Activated CD4-positive, alpha-beta T cell treated with anti-CD3 and anti-CD28 coated beads, Interleukin-2, Interleukin-4, amounts not matched to agents 100 ng/mL and 50 ng/mL, durations not matched to agents 16 hours and 8 hours (primary cell): ENCODE results near the gene SERPINB10.
"Not testable (repeated sequence)": the region's sequence is repeated elsewhere in the genome, so short reads cannot be mapped to it uniquely, and the experiment has no call there.

Experiments used
- DNase-seq: peaks from one replicate; pipeline ENCODE4 v3.0.0-alpha.2; 2020; ENCODE audit warnings: low spot score

The SERPINB10 gene

DNA sequence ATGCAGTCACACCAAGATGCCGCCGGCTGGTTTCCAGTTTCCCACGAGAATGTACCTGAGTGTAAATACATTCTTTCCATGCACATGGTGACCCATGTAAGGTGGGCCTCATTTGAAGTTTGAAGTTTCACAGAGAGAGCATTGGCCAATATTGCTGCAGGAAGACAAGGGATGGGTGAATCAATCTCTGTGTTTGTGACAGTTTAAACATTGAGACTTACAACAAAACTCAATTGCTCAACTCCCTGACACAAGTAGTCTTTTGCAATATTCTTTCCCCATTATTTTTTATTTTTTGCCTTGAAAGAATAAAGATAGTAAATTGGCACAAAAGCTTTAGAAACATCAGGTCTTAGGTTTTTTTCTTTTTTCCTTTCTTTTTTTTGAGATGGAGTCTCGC lies 15.2 kb upstream of the SERPINB10 start:
- no peak for DNase-seq

DNA sequence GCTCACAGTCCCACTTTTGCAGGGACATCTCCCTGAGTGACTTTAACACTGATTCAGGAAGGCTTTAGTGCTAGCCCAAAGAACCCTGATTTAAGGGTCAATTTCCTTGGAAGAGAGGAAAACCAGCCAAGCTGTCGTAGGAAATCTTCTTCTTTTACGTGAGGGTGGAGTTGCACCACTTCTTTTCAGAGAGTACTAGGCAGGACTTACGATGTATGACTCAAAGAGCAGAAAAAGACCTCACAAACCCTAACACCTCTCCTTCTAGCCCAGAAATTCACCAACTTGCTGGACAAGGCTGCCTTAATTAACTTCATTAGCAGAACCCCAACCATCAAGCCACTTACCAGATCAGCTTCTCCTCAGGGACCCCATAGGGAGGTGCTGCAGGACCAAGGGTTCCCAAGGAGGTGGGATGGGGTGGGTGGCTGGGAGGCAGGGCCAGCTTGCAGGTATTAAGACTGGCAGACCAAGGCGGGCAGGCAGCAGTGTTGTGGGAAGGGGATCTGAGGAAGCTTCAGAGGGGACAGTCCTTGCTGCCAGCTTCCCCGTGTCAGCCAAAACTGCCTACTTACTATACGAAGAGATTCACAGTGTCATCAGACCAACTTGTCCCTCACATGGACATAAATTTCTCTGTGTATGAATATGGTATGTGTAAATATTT lies 13.5 kb upstream of the SERPINB10 start:
- no peak for DNase-seq

- DNase-seq, result no peak
Observed at GRCh38 chr18:63895190-63895589, 12.6 kb upstream of the SERPINB10 start.

DNA sequence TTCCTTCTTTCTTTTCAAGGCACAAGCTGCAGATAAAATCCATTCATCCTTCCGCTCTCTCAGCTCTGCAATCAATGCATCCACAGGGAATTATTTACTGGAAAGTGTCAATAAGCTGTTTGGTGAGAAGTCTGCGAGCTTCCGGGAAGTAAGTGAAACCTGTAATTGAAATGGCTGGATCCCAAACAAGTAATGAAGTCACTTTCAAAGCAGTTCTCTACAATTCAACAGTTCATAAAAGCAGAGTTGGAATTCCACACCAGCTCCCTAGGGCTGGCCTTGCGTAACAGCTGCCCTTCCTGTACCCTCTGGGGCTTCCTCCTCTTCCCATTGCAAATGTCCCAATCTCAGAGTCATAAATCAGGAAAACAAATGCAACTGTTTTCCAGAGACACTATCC lies 10.7 kb upstream of the SERPINB10 start:
- no peak for DNase-seq

DNA sequence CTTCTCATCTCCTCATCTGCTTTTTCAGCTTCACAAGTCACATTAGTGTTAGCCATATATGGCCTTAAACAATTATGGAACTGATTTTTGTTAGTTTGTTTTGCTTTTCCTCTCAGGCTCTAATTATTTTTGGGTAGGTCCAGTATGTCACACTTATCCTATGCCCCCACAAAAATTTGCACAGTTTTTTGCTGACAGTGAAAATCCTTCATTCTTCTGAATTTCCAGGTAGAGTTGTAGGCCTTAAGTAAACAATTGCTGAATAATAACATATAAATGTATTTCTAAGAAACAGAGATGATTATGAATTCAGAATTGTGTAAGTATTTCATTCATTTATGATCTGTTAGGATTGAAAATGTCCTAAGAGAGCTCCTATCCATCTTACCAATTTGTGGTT lies 8.6 kb upstream of the SERPINB10 start:
- no peak for DNase-seq

GRCh38 chr18:63903851-63904570 lies 3.7 kb upstream of the SERPINB10 start:
- DNase-seq, result no peak

DNA sequence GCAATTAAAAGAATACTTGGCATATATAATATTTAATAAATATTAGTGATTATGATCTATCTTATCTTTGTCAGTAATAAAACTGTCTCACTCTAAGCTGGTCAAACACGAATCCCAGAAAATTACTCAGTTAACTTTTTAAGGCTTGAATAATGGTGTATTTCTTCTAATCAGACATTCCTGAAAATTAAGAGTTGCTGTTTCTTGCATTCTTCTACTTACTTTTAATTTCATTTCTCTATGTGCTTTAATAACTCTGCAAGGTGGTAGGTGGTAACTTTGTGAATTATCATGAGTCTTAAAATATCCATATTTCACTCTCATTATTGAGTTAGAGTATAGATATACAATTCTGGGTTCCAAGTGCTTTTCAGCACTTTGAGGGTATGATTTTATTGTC lies 3.1 kb upstream of the SERPINB10 start:
- no peak for DNase-seq

DNA sequence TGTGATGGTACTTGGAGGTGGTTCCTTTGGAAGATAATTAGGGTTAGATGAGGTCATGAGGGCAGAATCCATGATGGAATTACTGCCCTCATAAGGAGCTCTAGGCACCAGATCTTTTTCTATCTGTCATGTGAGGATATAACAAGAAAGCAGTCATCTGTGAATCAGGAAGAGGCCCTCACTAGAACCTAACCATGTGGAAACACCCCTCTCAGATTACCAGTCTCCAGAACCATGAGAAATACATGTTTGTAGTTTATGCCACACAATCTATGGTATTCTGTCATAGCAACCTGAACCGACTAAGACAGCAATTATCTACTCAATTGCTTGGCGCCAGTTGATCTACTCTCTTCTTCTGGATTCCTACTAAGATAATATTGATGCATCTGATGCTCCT lies 2.4 kb upstream of the SERPINB10 start:
- DNase-seq, result no peak

DNA sequence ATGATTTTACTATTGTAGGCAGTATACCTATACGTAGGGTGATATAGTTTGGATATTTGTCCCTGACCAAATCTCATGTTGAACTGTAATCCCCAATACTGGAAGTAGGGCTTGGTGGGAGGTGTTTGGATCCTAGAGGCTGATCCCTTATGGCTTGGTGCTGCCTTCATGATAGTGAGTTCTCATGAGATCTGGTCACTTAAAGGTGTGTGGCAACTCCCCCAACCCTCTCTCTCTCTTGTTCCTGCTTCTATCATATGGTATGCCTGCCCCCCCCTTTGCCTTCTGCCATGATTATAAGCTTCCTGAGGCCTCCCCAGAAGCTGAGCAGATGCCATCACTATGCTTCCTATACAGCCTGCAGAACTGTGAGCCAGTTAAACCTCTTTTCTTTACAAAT lies 1.7 kb upstream of the SERPINB10 start:
- no peak for DNase-seq

- DNase-seq, result no peak
Observed at GRCh38 chr18:63908858-63909257, 1.1 kb downstream of the SERPINB10 start.

GRCh38 chr18:63909870-63910269 lies 2.1 kb downstream of the SERPINB10 start:
- DNase-seq, result no peak

DNA sequence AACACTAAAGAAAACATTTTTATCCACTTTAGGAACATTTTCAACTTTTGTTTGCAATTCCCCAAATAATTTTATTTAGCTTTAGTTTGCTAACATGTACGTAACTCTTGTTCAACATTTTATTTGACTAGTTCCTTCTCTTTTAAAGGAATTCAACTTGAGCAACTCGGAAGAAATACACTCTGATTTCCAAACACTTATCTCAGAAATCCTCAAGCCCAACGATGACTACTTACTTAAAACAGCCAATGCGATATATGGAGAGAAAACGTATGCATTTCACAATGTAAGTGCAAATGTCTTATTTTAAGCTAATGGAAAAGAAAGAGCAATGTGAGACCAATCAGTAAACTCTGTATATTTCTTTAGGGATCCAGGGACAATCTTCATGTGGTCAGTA lies 10.1 kb downstream of the SERPINB10 start:
- DNase-seq, result no peak

- no peak for DNase-seq
Observed at GRCh38 chr18:63922049-63922448, 14.3 kb downstream of the SERPINB10 start.

GRCh38 chr18:63924551-63924950 lies 16.8 kb downstream of the SERPINB10 start:
- no peak for DNase-seq

DNA sequence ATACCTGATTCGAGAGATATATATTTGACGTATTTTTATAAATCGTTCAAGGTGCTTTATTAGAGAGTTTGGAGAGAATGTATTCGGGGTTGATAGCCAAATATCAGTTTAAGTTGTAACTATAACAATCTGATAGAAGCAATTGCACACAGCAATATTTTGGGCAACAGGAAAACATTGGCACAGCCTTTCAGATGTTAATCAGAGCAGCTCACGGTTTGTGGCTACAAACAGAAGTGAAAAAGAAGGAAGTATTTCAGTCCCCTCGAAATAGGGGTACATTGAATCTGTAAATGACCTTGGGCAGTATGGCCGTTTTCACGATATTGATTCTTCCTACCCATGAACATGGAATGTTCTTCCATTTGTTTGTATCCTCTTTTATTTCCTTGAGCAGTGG lies 20.6 kb downstream of the SERPINB10 start:
- no peak for DNase-seq

DNA sequence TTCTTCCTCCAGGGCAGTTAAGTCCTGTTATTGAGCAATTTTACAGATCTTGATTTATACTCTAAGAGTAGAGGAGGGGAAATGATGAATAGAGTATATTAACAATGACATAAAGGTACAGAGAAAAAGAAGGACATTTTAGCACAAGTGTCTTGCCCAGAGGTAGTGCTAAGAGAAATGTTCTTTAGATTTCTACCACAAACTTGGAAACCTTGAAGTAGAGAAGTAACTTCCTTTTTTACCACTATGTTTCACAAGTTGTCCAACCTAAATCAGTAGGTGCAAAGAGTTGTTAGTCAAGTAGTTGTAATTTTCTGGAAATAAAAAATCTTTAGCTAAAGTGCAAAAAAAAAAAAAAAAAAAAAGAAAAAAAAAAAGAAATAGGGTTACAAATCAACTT lies 21.6 kb downstream of the SERPINB10 start:
- DNase-seq, result not testable (repeated sequence)

- no peak for DNase-seq
Observed at GRCh38 chr18:63930773-63931354, 23.1 kb downstream of the SERPINB10 start.

DNA sequence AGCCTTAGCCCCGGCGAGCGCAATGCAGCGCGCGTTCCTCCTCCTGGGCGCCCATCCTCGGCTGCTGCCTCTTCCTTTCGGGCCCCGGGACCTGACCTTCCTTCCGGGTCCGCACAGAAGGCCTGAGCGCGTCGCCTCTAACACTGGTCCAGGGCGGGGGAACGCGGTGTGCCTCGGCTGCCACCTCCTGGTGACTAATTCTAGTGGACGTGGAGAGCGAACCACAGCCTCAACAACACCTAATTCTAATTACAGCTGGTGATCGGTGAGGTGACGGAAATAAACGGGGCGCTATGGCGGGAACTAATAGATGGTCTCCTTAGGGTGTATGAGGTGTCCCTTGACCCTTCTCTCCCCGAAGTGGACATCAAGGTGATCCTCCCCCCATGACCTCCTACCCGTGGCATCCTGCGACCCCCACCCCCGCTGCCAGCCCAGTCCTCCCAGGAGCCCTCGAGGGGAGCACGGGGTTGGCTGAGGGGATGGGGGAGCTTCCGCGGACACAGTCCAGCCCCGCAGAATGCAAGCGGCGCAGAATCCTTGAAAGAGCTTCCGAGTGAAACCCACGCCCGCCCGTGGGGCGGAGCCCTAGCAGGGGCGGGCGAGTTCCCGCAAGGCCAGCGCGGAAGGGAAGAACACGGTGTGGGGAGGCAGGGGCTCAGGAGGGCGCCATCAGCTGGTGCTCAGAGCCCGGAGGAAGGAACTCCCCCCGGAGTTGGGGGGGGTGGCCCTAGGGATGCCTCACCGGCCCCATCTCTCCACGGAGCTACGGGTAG lies 28.6 kb downstream of the SERPINB10 start:
- DNase-seq, result peak; percentile 73

- no peak for DNase-seq
Observed at GRCh38 chr18:63936932-63937393, 29.2 kb downstream of the SERPINB10 start.

GRCh38 chr18:63940008-63940407 lies 32.2 kb downstream of the SERPINB10 start:
- no peak for DNase-seq

GRCh38 chr18:63940543-63941050 lies 32.8 kb downstream of the SERPINB10 start:
- not testable (repeated sequence) for DNase-seq

GRCh38 chr18:63947051-63947790 lies 39.5 kb downstream of the SERPINB10 start:
- DNase-seq, result no peak
